OCI-LY1 (cell line): ENCODE measurements around the gene PSMD7.

Source experiments
- H2AFZ ChIP-seq: fragments of 200-600 bp; sonication (generic), shearing (Covaris generic); 2 replicates; pipeline ENCODE4 v1.6.0; 2014; ENCODE audit warnings: antibody characterized with exemption, mild to moderate bottlenecking, low read length
- H3F3A ChIP-seq: fragments of 200-600 bp; sonication (generic), shearing (Covaris generic); 2 replicates; pipeline ENCODE4 v1.6.0; 2014; ENCODE audit warnings: mild to moderate bottlenecking, antibody characterized with exemption, low read length, moderate library complexity; ENCODE audit not compliant: insufficient read depth
- H3K27ac ChIP-seq: fragments of 200-600 bp; sonication (generic); 2 replicates; pipeline ENCODE4 v1.5.1; 2014; ENCODE audit warnings: low read length, mixed run types, mild to moderate bottlenecking, low read depth; ENCODE audit not compliant: poor library complexity, severe bottlenecking
- H3K27me3 ChIP-seq: fragments of 200-600 bp; sonication (generic); 2 replicates; pipeline ENCODE4 v1.6.0; 2014; ENCODE audit warnings: antibody characterized with exemption, mild to moderate bottlenecking, low read length, moderate library complexity; ENCODE audit not compliant: insufficient read depth
- H3K36me3 ChIP-seq: fragments of 200-600 bp; sonication (generic); 2 replicates; pipeline ENCODE4 v1.6.1; 2014; ENCODE audit warnings: mild to moderate bottlenecking, antibody characterized with exemption, low read length, moderate library complexity, mixed read lengths; ENCODE audit not compliant: insufficient read depth
- H3K4me1 ChIP-seq: fragments of 200-600 bp; sonication (generic); 2 replicates; pipeline ENCODE4 v1.5.1; 2014; ENCODE audit warnings: mild to moderate bottlenecking, low read length, moderate library complexity; ENCODE audit not compliant: insufficient read depth, severe bottlenecking
- H3K4me2 ChIP-seq: fragments of 200-600 bp; sonication (generic), shearing (Covaris generic); 2 replicates; pipeline ENCODE4 v1.6.1; 2014; ENCODE audit warnings: low read length
- H3K4me3 ChIP-seq: fragments of 200-600 bp; sonication (generic); 2 replicates; pipeline ENCODE4 v1.5.1; 2014; ENCODE audit warnings: low read length, low read depth, mild to moderate bottlenecking, mixed read lengths; ENCODE audit not compliant: poor library complexity, severe bottlenecking
- H3K79me2 ChIP-seq: fragments of 200-600 bp; shearing (Covaris generic); 2 replicates; pipeline ENCODE4 v1.6.1; 2016; ENCODE audit warnings: mixed run types, low read length, mixed read lengths; ENCODE audit not compliant: insufficient read depth
- H3K9ac ChIP-seq: fragments of 200-600 bp; sonication (generic), shearing (Covaris generic); 2 replicates; pipeline ENCODE4 v1.6.1; 2014; ENCODE audit warnings: mild to moderate bottlenecking, low read length, mixed read lengths
- H3K9me2 ChIP-seq: fragments of 200-600 bp; sonication (generic), shearing (Covaris generic); 2 replicates; pipeline ENCODE4 v1.6.1; 2014; ENCODE audit warnings: low read depth, mild to moderate bottlenecking, low read length, mixed read lengths
- H3K9me3 ChIP-seq: fragments of 200-600 bp; shearing (Covaris generic); 2 replicates; pipeline ENCODE4 v1.6.1; 2014; ENCODE audit warnings: low read length, mixed read lengths
- H4K20me1 ChIP-seq: fragments of 200-600 bp; sonication (generic), shearing (Covaris generic); 2 replicates; pipeline ENCODE4 v1.6.0; 2016; ENCODE audit warnings: mild to moderate bottlenecking, low read length; ENCODE audit not compliant: insufficient read depth
- EZH2 ChIP-seq: fragments of 200-600 bp; sonication (generic), shearing (Covaris generic); IDR thresholded peaks from 2 replicates; pipeline ENCODE4 v1.8.0; 2017; ENCODE audit warnings: borderline replicate concordance, mixed run types, mild to moderate bottlenecking, antibody characterized with exemption, low read length, moderate library complexity, mixed read lengths
- TF ChIP-seq, protein P1 (sequence below): fragments of 200-600 bp; sonication (generic), shearing (Covaris generic); IDR thresholded peaks from 2 replicates; pipeline ENCODE4 v1.5.1; 2017; ENCODE audit warnings: mild to moderate bottlenecking, antibody characterized with exemption, low read length, moderate library complexity, mixed read lengths

PSMD7 gene

DNA sequence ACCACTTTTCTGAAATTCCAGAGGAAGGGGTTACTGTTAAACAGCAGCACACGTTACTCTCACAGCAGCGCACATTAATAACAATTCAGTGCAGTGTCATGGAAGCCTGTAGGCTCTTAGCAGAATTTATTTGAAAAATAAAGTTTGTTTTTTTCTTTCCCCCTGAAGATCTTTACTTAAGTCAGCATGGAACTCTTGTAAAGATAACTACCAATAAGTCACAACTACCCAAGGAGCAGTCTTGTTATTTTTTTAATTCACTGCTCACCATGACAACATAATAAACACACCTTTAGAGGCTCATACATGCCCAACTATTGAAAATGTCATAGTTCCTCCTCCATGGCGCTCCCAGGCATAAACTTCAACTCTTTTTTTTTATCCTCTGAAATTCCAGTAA lies 31.8 kb upstream of the PSMD7 start:
- no peak overlapping the region for H3K4me3 ChIP-seq
- H3K36me3 ChIP-seq: no peaks in the 10 kb centered on the region
- TF ChIP-seq, protein P1, sequence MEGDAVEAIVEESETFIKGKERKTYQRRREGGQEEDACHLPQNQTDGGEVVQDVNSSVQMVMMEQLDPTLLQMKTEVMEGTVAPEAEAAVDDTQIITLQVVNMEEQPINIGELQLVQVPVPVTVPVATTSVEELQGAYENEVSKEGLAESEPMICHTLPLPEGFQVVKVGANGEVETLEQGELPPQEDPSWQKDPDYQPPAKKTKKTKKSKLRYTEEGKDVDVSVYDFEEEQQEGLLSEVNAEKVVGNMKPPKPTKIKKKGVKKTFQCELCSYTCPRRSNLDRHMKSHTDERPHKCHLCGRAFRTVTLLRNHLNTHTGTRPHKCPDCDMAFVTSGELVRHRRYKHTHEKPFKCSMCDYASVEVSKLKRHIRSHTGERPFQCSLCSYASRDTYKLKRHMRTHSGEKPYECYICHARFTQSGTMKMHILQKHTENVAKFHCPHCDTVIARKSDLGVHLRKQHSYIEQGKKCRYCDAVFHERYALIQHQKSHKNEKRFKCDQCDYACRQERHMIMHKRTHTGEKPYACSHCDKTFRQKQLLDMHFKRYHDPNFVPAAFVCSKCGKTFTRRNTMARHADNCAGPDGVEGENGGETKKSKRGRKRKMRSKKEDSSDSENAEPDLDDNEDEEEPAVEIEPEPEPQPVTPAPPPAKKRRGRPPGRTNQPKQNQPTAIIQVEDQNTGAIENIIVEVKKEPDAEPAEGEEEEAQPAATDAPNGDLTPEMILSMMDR: no peak
- no peak for TF ChIP-seq EZH2
- H3K4me1 ChIP-seq: no peaks in the 10 kb centered on the region
- no peaks in the 10 kb centered on the region for H3K79me2 ChIP-seq
- H2AFZ ChIP-seq: no peak overlapping the region
- H3K4me2 ChIP-seq: no peak overlapping the region
- H3K9me2 ChIP-seq: no peaks in the 10 kb centered on the region
- no peak overlapping the region for H3K9ac ChIP-seq
- H3F3A ChIP-seq: no peaks in the 10 kb centered on the region
- H4K20me1 ChIP-seq: no peaks in the 10 kb centered on the region
- no peaks in the 10 kb centered on the region for H3K9me3 ChIP-seq
- no peak overlapping the region for H3K27ac ChIP-seq
- H3K27me3 ChIP-seq: no peaks in the 10 kb centered on the region

DNA sequence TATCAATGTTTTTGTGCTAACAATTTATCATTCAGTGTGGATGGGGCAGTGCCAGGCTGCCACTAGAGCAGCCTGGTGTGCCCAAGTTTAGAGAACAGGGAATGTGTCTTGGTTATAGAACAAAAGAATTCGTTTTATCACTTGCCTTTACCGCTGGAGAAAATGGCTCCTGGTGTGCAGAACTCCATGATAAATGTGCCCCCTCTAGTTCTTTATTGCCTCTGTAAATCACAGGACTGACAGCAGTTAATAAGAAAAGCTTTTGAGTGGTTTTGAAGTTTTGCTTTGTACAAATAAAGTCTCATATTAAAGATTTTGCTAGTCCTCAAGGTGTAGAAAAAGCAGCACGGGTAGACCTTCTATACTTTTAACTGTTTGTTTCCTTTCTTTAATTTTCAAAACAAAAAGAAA lies 28.2 kb upstream of the PSMD7 start:
- H3K4me1 ChIP-seq: no peaks in the 10 kb centered on the region
- no peak overlapping the region for H3K9ac ChIP-seq
- H3K27ac ChIP-seq: no peak overlapping the region
- H4K20me1 ChIP-seq: no peaks in the 10 kb centered on the region
- H3K27me3 ChIP-seq: no peaks in the 10 kb centered on the region
- no peak overlapping the region for H3K4me2 ChIP-seq
- H3F3A ChIP-seq: no peaks in the 10 kb centered on the region
- H3K9me3 ChIP-seq: no peaks in the 10 kb centered on the region
- no peaks in the 10 kb centered on the region for H3K79me2 ChIP-seq
- H3K9me2 ChIP-seq: no peaks in the 10 kb centered on the region
- TF ChIP-seq, protein P1: no peak
- TF ChIP-seq EZH2: no peak
- no peaks in the 10 kb centered on the region for H3K36me3 ChIP-seq
- no peak overlapping the region for H3K4me3 ChIP-seq
- H2AFZ ChIP-seq: no peak overlapping the region

DNA sequence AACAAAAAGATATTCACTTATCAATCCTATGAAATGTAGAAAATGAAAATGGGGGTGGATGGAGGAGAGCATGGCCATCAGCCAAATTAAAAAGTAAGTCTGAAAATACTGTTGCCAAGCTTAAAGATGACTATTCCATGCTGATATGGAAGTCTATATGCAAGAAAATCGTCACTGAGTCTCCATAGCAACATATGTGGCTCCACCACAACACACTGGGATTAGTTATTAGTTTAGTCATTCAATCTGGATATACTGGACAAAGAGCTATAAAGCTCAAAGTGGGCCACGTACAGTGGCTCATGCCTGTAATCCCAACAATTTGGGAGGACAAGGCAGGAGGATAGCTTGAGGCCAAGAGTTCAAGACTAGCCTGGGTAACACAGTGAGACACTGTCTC lies 24.7 kb upstream of the PSMD7 start:
- H3K27me3 ChIP-seq: no peaks in the 10 kb centered on the region
- H4K20me1 ChIP-seq: no peaks in the 10 kb centered on the region
- no peak overlapping the region for H3K27ac ChIP-seq
- TF ChIP-seq, protein P1: no peak
- TF ChIP-seq EZH2: no peak
- no peaks in the 10 kb centered on the region for H3F3A ChIP-seq
- H3K79me2 ChIP-seq: no peaks in the 10 kb centered on the region
- no peaks in the 10 kb centered on the region for H3K9me3 ChIP-seq
- H2AFZ ChIP-seq: no peak overlapping the region
- H3K36me3 ChIP-seq: no peaks in the 10 kb centered on the region
- no peaks in the 10 kb centered on the region for H3K9me2 ChIP-seq
- no peak overlapping the region for H3K4me2 ChIP-seq
- H3K4me1 ChIP-seq: no peaks in the 10 kb centered on the region
- no peak overlapping the region for H3K9ac ChIP-seq
- no peak overlapping the region for H3K4me3 ChIP-seq
